K562 (cell line): ENCODE measurements around the gene IFNK.

Experiments used
- POLR2AphosphoS5 ChIP-seq: IDR thresholded peaks from 2 replicates; pipeline ENCODE4 v1.6.1; 2011; ENCODE audit warnings: mild to moderate bottlenecking, low read depth, low read length, moderate library complexity; ENCODE audit not compliant: control insufficient read depth, insufficient read depth
- TF ChIP-seq, protein P1 (sequence below): fragments of 250-450 bp; sonication (Bioruptor Pico); IDR thresholded peaks from 2 replicates; pipeline ENCODE4 v1.4.0; 2020
- TF ChIP-seq, protein P2 (sequence below): conservative IDR thresholded peaks from 2 replicates; pipeline ENCODE4 v1.6.1; 2011; ENCODE audit warnings: low read depth, mild to moderate bottlenecking, low read length; ENCODE audit not compliant: control insufficient read depth
- TF ChIP-seq, protein P3 (sequence below), 3 experiments: IDR thresholded peaks in 2 of 3; conservative IDR thresholded peaks in 1 of 3; 2 replicates each; pipeline ENCODE4 v1.5.1; 2011 to 2012; ENCODE audit warnings: low read length in 3 of 3, mild to moderate bottlenecking in 3 of 3, control low read depth in 2 of 3, improper control_type of control experiment in 1 of 3, inconsistent platforms in 1 of 3, low read depth in 1 of 3, mixed read lengths in 1 of 3, moderate library complexity in 1 of 3; ENCODE audit not compliant: insufficient read depth in 2 of 3

GRCh38 chr9:27572918-27573633, 49.0 kb downstream of the IFNK start, which contains the start of gene C9orf72:
- TF ChIP-seq, protein P1, sequence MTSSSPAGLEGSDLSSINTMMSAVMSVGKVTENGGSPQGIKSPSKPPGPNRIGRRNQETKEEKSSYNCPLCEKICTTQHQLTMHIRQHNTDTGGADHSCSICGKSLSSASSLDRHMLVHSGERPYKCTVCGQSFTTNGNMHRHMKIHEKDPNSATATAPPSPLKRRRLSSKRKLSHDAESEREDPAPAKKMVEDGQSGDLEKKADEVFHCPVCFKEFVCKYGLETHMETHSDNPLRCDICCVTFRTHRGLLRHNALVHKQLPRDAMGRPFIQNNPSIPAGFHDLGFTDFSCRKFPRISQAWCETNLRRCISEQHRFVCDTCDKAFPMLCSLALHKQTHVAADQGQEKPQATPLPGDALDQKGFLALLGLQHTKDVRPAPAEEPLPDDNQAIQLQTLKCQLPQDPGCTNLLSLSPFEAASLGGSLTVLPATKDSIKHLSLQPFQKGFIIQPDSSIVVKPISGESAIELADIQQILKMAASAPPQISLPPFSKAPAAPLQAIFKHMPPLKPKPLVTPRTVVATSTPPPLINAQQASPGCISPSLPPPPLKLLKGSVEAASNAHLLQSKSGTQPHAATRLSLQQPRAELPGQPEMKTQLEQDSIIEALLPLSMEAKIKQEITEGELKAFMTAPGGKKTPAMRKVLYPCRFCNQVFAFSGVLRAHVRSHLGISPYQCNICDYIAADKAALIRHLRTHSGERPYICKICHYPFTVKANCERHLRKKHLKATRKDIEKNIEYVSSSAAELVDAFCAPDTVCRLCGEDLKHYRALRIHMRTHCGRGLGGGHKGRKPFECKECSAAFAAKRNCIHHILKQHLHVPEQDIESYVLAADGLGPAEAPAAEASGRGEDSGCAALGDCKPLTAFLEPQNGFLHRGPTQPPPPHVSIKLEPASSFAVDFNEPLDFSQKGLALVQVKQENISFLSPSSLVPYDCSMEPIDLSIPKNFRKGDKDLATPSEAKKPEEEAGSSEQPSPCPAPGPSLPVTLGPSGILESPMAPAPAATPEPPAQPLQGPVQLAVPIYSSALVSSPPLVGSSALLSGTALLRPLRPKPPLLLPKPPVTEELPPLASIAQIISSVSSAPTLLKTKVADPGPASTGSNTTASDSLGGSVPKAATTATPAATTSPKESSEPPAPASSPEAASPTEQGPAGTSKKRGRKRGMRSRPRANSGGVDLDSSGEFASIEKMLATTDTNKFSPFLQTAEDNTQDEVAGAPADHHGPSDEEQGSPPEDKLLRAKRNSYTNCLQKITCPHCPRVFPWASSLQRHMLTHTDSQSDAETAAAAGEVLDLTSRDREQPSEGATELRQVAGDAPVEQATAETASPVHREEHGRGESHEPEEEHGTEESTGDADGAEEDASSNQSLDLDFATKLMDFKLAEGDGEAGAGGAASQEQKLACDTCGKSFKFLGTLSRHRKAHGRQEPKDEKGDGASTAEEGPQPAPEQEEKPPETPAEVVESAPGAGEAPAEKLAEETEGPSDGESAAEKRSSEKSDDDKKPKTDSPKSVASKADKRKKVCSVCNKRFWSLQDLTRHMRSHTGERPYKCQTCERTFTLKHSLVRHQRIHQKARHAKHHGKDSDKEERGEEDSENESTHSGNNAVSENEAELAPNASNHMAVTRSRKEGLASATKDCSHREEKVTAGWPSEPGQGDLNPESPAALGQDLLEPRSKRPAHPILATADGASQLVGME (CRISPR knock-in tag), result no peak
- TF ChIP-seq POLR2AphosphoS5, result no peak
- TF ChIP-seq, protein P2, sequence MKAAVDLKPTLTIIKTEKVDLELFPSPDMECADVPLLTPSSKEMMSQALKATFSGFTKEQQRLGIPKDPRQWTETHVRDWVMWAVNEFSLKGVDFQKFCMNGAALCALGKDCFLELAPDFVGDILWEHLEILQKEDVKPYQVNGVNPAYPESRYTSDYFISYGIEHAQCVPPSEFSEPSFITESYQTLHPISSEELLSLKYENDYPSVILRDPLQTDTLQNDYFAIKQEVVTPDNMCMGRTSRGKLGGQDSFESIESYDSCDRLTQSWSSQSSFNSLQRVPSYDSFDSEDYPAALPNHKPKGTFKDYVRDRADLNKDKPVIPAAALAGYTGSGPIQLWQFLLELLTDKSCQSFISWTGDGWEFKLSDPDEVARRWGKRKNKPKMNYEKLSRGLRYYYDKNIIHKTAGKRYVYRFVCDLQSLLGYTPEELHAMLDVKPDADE, result no peak
- TF ChIP-seq, protein P3, sequence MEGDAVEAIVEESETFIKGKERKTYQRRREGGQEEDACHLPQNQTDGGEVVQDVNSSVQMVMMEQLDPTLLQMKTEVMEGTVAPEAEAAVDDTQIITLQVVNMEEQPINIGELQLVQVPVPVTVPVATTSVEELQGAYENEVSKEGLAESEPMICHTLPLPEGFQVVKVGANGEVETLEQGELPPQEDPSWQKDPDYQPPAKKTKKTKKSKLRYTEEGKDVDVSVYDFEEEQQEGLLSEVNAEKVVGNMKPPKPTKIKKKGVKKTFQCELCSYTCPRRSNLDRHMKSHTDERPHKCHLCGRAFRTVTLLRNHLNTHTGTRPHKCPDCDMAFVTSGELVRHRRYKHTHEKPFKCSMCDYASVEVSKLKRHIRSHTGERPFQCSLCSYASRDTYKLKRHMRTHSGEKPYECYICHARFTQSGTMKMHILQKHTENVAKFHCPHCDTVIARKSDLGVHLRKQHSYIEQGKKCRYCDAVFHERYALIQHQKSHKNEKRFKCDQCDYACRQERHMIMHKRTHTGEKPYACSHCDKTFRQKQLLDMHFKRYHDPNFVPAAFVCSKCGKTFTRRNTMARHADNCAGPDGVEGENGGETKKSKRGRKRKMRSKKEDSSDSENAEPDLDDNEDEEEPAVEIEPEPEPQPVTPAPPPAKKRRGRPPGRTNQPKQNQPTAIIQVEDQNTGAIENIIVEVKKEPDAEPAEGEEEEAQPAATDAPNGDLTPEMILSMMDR (IDR thresholded peaks at IDR 0.05 in 2 of 3, conservative IDR thresholded peaks at IDR 0.05 in 1 of 3; ENCODE audit: insufficient read depth in 2 of 3, low read depth in 1 of 3, low read length in 3 of 3), result no peak
